Activated B cell treated with CpG ODN at 0.5 μM for 24 hours (primary cell): Measurements from ENCODE around the gene FOXP1. TPM values are rescaled to one million over a fixed set of nuclear protein-coding genes. Genes with fewer than 3 reads are reported as not detected.

ENCODE experiments used
- ATAC-seq: fragments of 200-7000 bp; cut with Tn5 transposase; one replicate; pipeline ENCODE4 v1.10.0; 2021; ENCODE audit warnings: low read depth, mild to moderate bottlenecking, moderate library complexity
- CTCF ChIA-PET: fragments of 350-600 bp; sonication (Branson Sonifier 250); formaldehyde crosslinking; loops from one replicate; lab custom pipeline; 2021; ENCODE audit warnings: antibody characterized with exemption; lab: Charles Lee
- POLR2A ChIA-PET: fragments of 350-600 bp; sonication (Branson Sonifier 250); formaldehyde crosslinking; loops from one replicate; lab custom pipeline; 2021; ENCODE audit warnings: antibody characterized with exemption; lab: Charles Lee
- DNase-seq: peaks from one replicate; pipeline ENCODE4 v3.0.0; 2022
- H3K27ac Mint-ChIP-seq: one replicate; pipeline ENCODE4 v1.8.0; 2020; ENCODE audit warnings: mixed read lengths
- H3K27me3 Mint-ChIP-seq: one replicate; pipeline ENCODE4 v1.8.0; 2021; ENCODE audit warnings: mixed read lengths
- H3K36me3 Mint-ChIP-seq: one replicate; pipeline ENCODE4 v1.8.0; 2021; ENCODE audit warnings: low read depth, mixed read lengths
- H3K4me1 Mint-ChIP-seq: one replicate; pipeline ENCODE4 v1.8.0; 2021; ENCODE audit warnings: mixed read lengths
- H3K4me3 Mint-ChIP-seq: one replicate; pipeline ENCODE4 v1.8.0; 2020; ENCODE audit warnings: mild to moderate bottlenecking, mixed read lengths
- H3K9me3 Mint-ChIP-seq: one replicate; pipeline ENCODE4 v1.8.0; 2020; ENCODE audit warnings: mixed read lengths
- CTCF ChIP-seq: fragments of 200-600 bp; IDR thresholded peaks from one replicate; pipeline ENCODE4 v1.8.0; 2022; ENCODE audit warnings: antibody characterized with exemption, mild to moderate bottlenecking
- intact Hi-C: fragments of 100-400 bp; cut with micrococcal nuclease; formaldehyde crosslinking; loops from one replicate; pipeline ENCODE4 v1.15.1; 2024
- total RNA-seq: library from RNA; stranded (reverse); gene quantifications from 2 replicates; pipeline ENCODE4 v1.2.3, GENCODE V29; 2022

FOXP1 gene
- total RNA-seq, 1 donor from 2014 or later = 563 TPM

GRCh38 chr3:71101014-71101413, 482.5 kb downstream of the FOXP1 start:
- peak overlapping the region; percentile 57 for H3K4me3 Mint-ChIP-seq
- DNase-seq (no peak), ATAC-seq (peak; percentile 26)
- ChIA-PET POLR2A (interaction anchor here (0.6 to 34.8 kb wide), 10 partner anchors 9 to 168 kb away, joined by 3 to 785 read pairs (median 14); no protein-coding TSS in a partner anchor), CTCF (interaction anchor here (0.6 kb wide), 1 partner anchor 21 kb away, joined by 4 read pairs; no protein-coding TSS in a partner anchor)
- H3K27me3 Mint-ChIP-seq = no peaks in the 10 kb centered on the region
- peak overlapping the region; percentile 85 for H3K27ac Mint-ChIP-seq
- peaks cover 96% of the 10 kb centered on the region for H3K4me1 Mint-ChIP-seq
- TF ChIP-seq CTCF = no peak
- peaks cover 88% of the 10 kb centered on the region for H3K36me3 Mint-ChIP-seq
- H3K9me3 Mint-ChIP-seq = no peaks in the 10 kb centered on the region
- intact Hi-C loops = loop anchor here (2.0 kb wide), 1 partner anchor 16 kb away; no protein-coding TSS in a partner anchor

- POLR2A ChIA-PET = interaction anchor here (1.0 to 34.8 kb wide), 6 partner anchors 9 to 31 kb away, joined by 3 to 785 read pairs (median 27); no protein-coding TSS in a partner anchor
- H3K27me3 Mint-ChIP-seq = no peaks in the 10 kb centered on the region
- peak overlapping the region; percentile 85 for H3K27ac Mint-ChIP-seq
- peak overlapping the region; percentile 57 for H3K4me3 Mint-ChIP-seq
- intact Hi-C loops = loop anchor here (1.0 to 2.0 kb wide), 2 partner anchors 10 to 17 kb away; no protein-coding TSS in a partner anchor
- no peaks in the 10 kb centered on the region for H3K9me3 Mint-ChIP-seq
- peaks cover 96% of the 10 kb centered on the region for H3K4me1 Mint-ChIP-seq
- TF ChIP-seq CTCF = no peak
- peaks cover 87% of the 10 kb centered on the region for H3K36me3 Mint-ChIP-seq
- DNase-seq = no peak
- peak; percentile 37 for ATAC-seq
- CTCF ChIA-PET = no interaction called here
Measured at GRCh38 chr3:71099997-71100719, 483.4 kb downstream of the FOXP1 start.

GRCh38 chr3:71097557-71097956, 486.0 kb downstream of the FOXP1 start:
- Mint-ChIP-seq H3K27me3 (no peaks in the 10 kb centered on the region), H3K9me3 (no peaks in the 10 kb centered on the region), H3K4me3 (no peak overlapping the region), H3K36me3 (peaks cover 81% of the 10 kb centered on the region), H3K27ac (peak overlapping the region; percentile 78), H3K4me1 (peaks cover 92% of the 10 kb centered on the region)
- ChIA-PET POLR2A (interaction anchor here (0.6 to 34.8 kb wide), 6 partner anchors 10 to 343 kb away, joined by 3 to 785 read pairs (median 4); no protein-coding TSS in a partner anchor), CTCF (no interaction called here)
- DNase-seq (no peak), ATAC-seq (no peak)
- intact Hi-C loops = no loop called here
- TF ChIP-seq CTCF = no peak

GRCh38 chr3:71095511-71096291, 487.8 kb downstream of the FOXP1 start:
- Mint-ChIP-seq H3K27ac (peak overlapping the region; percentile 78), H3K4me1 (peaks cover 91% of the 10 kb centered on the region), H3K4me3 (no peak overlapping the region), H3K36me3 (peaks cover 66% of the 10 kb centered on the region), H3K27me3 (no peaks in the 10 kb centered on the region), H3K9me3 (no peaks in the 10 kb centered on the region)
- ATAC-seq = no peak
- TF ChIP-seq CTCF = no peak
- ChIA-PET CTCF (no interaction called here), POLR2A (interaction anchor here (1.0 to 34.8 kb wide), 6 partner anchors 11 to 35 kb away, joined by 3 to 785 read pairs (median 9); no protein-coding TSS in a partner anchor)
- DNase-seq = no peak
- intact Hi-C loops = no loop called here
